NCI-H69 (cell line): ENCODE measurements around the gene DHODH.
"Not testable (repeated sequence)": the region's sequence is repeated elsewhere in the genome, so short reads cannot be mapped to it uniquely, and the experiment has no call there.

ENCODE experiments used
- DNase-seq: peaks from one replicate; lab custom pipeline; 2025; lab: John Stamatoyannopoulos, UW

Gene DHODH

GRCh38 chr16:72054254-72054847, 45.8 kb downstream of the DHODH start, which contains the start of gene HP:
Gene HP, plus strand, starts transcription at chr16:72054505. Its CDS starts 148 bp downstream, at chr16:72054653.
- DNase-seq, result not testable (repeated sequence)

- DNase-seq, result no peak
Observed at GRCh38 chr16:72055911-72056310, 47.4 kb downstream of the DHODH start.

- DNase-seq, result not testable (repeated sequence)
Observed at GRCh38 chr16:72057313-72057712, 48.8 kb downstream of the DHODH start.

GRCh38 chr16:72059060-72059459, 50.5 kb downstream of the DHODH start:
- not testable (repeated sequence) for DNase-seq

GRCh38 chr16:72060405-72060804, 51.9 kb downstream of the DHODH start:
- no peak for DNase-seq

- no peak for DNase-seq
Observed at GRCh38 chr16:72061564-72061963, 53.0 kb downstream of the DHODH start.

- no peak for DNase-seq
Observed at GRCh38 chr16:72064361-72064894, 55.9 kb downstream of the DHODH start.

- DNase-seq, result peak; percentile 31
Observed at GRCh38 chr16:72066747-72067146, 58.2 kb downstream of the DHODH start.

GRCh38 chr16:72068930-72069329, 60.4 kb downstream of the DHODH start:
- DNase-seq, result no peak

- peak; percentile 3 for DNase-seq
Observed at GRCh38 chr16:72072514-72073342, 64.2 kb downstream of the DHODH start.

GRCh38 chr16:72073560-72074230, 65.2 kb downstream of the DHODH start:
- no peak for DNase-seq

- DNase-seq, result not testable (repeated sequence)
Observed at GRCh38 chr16:72075067-72075466, 66.5 kb downstream of the DHODH start.
